SK-N-SH (cell line): Measurements from ENCODE around the gene EME2.
A peak's percentile ranks its signal among the peaks of the same experiment; 100 is the strongest.

Experiments used
- EP300 ChIP-seq, 2 experiments: IDR thresholded peaks; 2 replicates each; pipeline versions ENCODE4 v1.4.0 to v1.6.1; 2012; ENCODE audit warnings: borderline replicate concordance in 1 of 2, low read depth in 1 of 2, low read length in 1 of 2
- JUND ChIP-seq: IDR thresholded peaks from 2 replicates; pipeline ENCODE4 v1.4.0; 2012
- NRF1 ChIP-seq: IDR thresholded peaks from 2 replicates; pipeline ENCODE4 v1.6.1; 2012; ENCODE audit warnings: low read depth, mild to moderate bottlenecking, low read length
- TAF1 ChIP-seq: IDR thresholded peaks from 2 replicates; pipeline ENCODE4 v1.6.1; 2012; ENCODE audit warnings: low read depth, mild to moderate bottlenecking, low read length, moderate library complexity, borderline replicate concordance
- ZBTB33 ChIP-seq: IDR thresholded peaks from 2 replicates; pipeline ENCODE4 v1.4.0; 2012; ENCODE audit warnings: low read depth, borderline replicate concordance

DNA sequence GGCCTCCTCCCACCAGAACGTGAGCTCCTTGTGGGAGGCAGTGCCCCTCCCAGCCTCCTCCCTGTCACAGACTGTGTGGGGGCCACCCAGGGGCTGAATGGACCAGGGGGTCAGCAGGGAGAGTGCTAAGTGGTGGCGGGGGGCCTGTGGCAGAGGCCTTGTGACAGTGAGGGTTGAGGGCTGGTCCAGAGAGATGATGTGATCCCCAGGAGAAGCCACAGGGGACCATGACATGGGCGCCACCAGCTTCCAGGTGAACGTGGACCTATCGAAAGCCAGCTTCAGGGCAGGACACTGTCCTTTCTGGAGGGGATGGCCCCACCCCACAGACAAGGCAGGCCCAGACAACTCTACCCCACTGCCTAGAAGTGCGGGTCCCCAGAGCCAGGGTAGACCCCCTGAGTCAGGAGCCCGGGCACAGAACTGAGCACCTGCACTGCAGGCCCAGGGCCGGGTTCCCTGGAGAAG lies 6.7 kb downstream of the EME2 start:
- no peak for TF ChIP-seq NRF1
- TF ChIP-seq EP300 (IDR thresholded peaks at IDR 0.05; ENCODE audit: borderline replicate concordance in 1 of 2, low read depth in 1 of 2, low read length in 1 of 2), result no peak
- no peak for TF ChIP-seq ZBTB33
- peak; percentile 5; the same call in 1 of the 2 replicates for TF ChIP-seq JUND
- TF ChIP-seq TAF1, result no peak
